ENCODE data around the gene ARMH1.

The ARMH1 gene

DNA sequence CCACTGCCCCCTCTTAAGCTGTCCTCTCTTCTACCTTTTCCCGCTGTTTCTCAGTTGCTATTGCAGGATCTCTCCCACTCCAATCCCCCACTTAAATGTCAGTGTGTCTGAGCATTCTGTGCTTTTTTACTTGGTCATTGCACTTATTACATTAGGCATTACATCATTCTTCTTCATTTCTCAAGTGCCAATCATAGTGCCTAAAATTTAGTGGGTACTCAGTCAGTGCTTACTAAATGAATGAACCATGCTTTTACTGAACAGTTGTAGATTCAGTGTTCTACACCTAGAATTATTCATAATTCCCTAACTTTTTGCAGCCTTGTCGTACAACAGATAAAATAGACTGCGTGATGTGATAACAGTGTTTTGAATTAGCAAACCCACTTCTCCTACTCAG, 19.4 kb downstream of the ARMH1 start:
- H3K36me3 ChIP-seq (ENCODE audit: insufficient read depth, low read length) = no peaks in the 10 kb centered on the region
- no peaks in the 10 kb centered on the region for H3F3A ChIP-seq (ENCODE audit: low read depth)
- no peaks in the 10 kb centered on the region for H3K9me3 ChIP-seq (ENCODE audit: insufficient read depth, low read depth, low read length)
- no peaks in the 10 kb centered on the region for H3K27me3 ChIP-seq (ENCODE audit: insufficient read depth, low read length, poor library complexity, severe bottlenecking)
- TF ChIP-seq, protein P1, sequence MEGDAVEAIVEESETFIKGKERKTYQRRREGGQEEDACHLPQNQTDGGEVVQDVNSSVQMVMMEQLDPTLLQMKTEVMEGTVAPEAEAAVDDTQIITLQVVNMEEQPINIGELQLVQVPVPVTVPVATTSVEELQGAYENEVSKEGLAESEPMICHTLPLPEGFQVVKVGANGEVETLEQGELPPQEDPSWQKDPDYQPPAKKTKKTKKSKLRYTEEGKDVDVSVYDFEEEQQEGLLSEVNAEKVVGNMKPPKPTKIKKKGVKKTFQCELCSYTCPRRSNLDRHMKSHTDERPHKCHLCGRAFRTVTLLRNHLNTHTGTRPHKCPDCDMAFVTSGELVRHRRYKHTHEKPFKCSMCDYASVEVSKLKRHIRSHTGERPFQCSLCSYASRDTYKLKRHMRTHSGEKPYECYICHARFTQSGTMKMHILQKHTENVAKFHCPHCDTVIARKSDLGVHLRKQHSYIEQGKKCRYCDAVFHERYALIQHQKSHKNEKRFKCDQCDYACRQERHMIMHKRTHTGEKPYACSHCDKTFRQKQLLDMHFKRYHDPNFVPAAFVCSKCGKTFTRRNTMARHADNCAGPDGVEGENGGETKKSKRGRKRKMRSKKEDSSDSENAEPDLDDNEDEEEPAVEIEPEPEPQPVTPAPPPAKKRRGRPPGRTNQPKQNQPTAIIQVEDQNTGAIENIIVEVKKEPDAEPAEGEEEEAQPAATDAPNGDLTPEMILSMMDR (conservative IDR thresholded peaks at IDR 0.05; ENCODE audit: low read length) = no peak
- no peak for TF ChIP-seq EZH2phosphoT487 (IDR thresholded peaks at IDR 0.05; ENCODE audit: borderline replicate concordance)
- H3K4me1 ChIP-seq (ENCODE audit: insufficient read depth, low read length, poor library complexity, severe bottlenecking) = peaks cover 6% of the 10 kb centered on the region
- H2AFZ ChIP-seq (ENCODE audit: low read length) = no peak overlapping the region
- H3K79me2 ChIP-seq (ENCODE audit: insufficient read depth, low read length) = no peaks in the 10 kb centered on the region
- no peak overlapping the region for H3K4me2 ChIP-seq (ENCODE audit: low read depth, low read length, poor library complexity, severe bottlenecking)
- no peaks in the 10 kb centered on the region for H4K20me1 ChIP-seq (ENCODE audit: insufficient read depth, low read length, poor library complexity, severe bottlenecking)
- no peak overlapping the region for H3K9ac ChIP-seq (ENCODE audit: low read depth, low read length, poor library complexity, severe bottlenecking)
- H3K4me3 ChIP-seq (ENCODE audit: low read length, poor library complexity, severe bottlenecking) = no peak overlapping the region
- no peaks in the 10 kb centered on the region for H3K9me2 ChIP-seq (replicated peaks; ENCODE audit: low read depth, low read length)

DNA sequence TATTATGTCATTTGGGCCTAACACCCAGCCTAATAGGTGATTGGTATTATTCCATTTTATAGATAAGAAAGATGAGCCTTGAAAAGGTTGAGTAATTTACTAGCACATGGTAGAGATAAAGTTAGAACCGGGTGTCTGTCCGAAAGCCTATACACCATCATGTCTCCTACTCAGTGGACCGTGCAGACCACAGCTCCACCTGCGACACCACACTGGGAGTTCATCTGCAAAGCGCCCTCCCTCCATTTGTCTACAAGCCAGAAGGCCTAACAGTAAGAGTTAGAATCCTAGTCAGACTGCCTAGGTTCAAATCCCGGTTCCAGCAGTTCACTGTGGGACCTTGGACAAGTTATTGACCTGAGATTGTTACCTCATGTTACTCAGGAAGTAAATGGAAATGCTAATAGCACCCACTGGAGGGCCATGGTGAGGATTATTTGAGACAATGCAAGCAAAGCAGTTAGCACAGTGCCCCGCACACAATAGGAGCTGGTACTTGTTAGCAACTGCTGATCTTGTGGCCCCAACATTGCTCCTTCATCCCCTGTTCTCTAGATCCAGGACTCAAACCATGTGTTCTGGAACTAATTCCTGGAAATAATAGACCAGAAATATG, 20.5 kb downstream of the ARMH1 start:
- H3K4me1 ChIP-seq (ENCODE audit: insufficient read depth, low read length, poor library complexity, severe bottlenecking) = peaks cover 6% of the 10 kb centered on the region
- no peak overlapping the region for H2AFZ ChIP-seq (ENCODE audit: low read length)
- no peaks in the 10 kb centered on the region for H3K9me3 ChIP-seq (ENCODE audit: insufficient read depth, low read depth, low read length)
- no peaks in the 10 kb centered on the region for H3K79me2 ChIP-seq (ENCODE audit: insufficient read depth, low read length)
- H3K36me3 ChIP-seq (ENCODE audit: insufficient read depth, low read length) = no peaks in the 10 kb centered on the region
- H3K4me3 ChIP-seq (ENCODE audit: low read length, poor library complexity, severe bottlenecking) = no peak overlapping the region
- no peaks in the 10 kb centered on the region for H4K20me1 ChIP-seq (ENCODE audit: insufficient read depth, low read length, poor library complexity, severe bottlenecking)
- no peaks in the 10 kb centered on the region for H3K9me2 ChIP-seq (replicated peaks; ENCODE audit: low read depth, low read length)
- no peak overlapping the region for H3K9ac ChIP-seq (ENCODE audit: low read depth, low read length, poor library complexity, severe bottlenecking)
- H3K27me3 ChIP-seq (ENCODE audit: insufficient read depth, low read length, poor library complexity, severe bottlenecking) = no peaks in the 10 kb centered on the region
- TF ChIP-seq EZH2phosphoT487 (IDR thresholded peaks at IDR 0.05; ENCODE audit: borderline replicate concordance) = no peak
- TF ChIP-seq, protein P1 (conservative IDR thresholded peaks at IDR 0.05; ENCODE audit: low read length) = no peak
- no peak overlapping the region for H3K4me2 ChIP-seq (ENCODE audit: low read depth, low read length, poor library complexity, severe bottlenecking)
- no peaks in the 10 kb centered on the region for H3F3A ChIP-seq (ENCODE audit: low read depth)

DNA sequence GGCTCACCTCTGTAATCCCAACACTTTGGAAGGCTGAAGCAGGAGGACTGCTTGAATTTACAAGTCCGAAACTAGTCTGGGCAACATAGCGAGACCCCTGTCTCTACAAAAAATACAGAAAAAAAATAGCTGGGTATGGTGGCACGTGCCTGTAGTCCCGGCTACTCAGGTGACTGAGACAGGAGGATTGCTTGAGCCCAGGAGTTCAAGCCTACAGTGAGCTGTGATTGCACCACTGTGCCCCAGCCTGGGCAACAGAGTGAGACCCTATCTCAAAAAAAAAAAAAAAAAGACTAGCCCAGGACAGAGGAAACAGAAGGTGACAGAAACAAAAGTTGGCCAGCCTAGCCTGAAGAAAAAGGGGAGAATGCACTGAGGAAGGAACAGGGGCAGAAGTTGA, 21.2 kb downstream of the ARMH1 start:
- Histone ChIP-seq H3K4me3 (ENCODE audit: low read length, poor library complexity, severe bottlenecking) (no peak overlapping the region), H3K36me3 (ENCODE audit: insufficient read depth, low read length) (no peaks in the 10 kb centered on the region), H2AFZ (ENCODE audit: low read length) (no peak overlapping the region), H3K9me3 (ENCODE audit: insufficient read depth, low read depth, low read length) (no peaks in the 10 kb centered on the region), H3F3A (ENCODE audit: low read depth) (no peaks in the 10 kb centered on the region), H3K79me2 (ENCODE audit: insufficient read depth, low read length) (no peaks in the 10 kb centered on the region), H3K4me1 (ENCODE audit: insufficient read depth, low read length, poor library complexity, severe bottlenecking) (peaks cover 6% of the 10 kb centered on the region), H4K20me1 (ENCODE audit: insufficient read depth, low read length, poor library complexity, severe bottlenecking) (no peaks in the 10 kb centered on the region), H3K9me2 (replicated peaks; ENCODE audit: low read depth, low read length) (no peaks in the 10 kb centered on the region), H3K4me2 (ENCODE audit: low read depth, low read length, poor library complexity, severe bottlenecking) (no peak overlapping the region), H3K27me3 (ENCODE audit: insufficient read depth, low read length, poor library complexity, severe bottlenecking) (no peaks in the 10 kb centered on the region), H3K9ac (ENCODE audit: low read depth, low read length, poor library complexity, severe bottlenecking) (no peak overlapping the region)
- TF ChIP-seq EZH2phosphoT487 (IDR thresholded peaks at IDR 0.05; ENCODE audit: borderline replicate concordance) = no peak
- TF ChIP-seq, protein P1 (conservative IDR thresholded peaks at IDR 0.05; ENCODE audit: low read length) = no peak
